PC-9 (cell line): ENCODE measurements around the gene MBD2. TPM values are rescaled to one million over a fixed set of nuclear protein-coding genes. Genes with fewer than 3 reads are reported as not detected.

Experiments used
- BruUV-seq: library from RNA; stranded (reverse); fragments of 400-500 nt; replicated peaks from 2 replicates; lab custom pipeline; 2021; lab: Mats Ljungman, UMichigan
- CTCF ChIA-PET: fragments of 300-600 bp; sonication (Branson Sonifier 250); formaldehyde crosslinking; loops from one replicate; lab custom pipeline; 2022; ENCODE audit warnings: antibody characterized with exemption; lab: Charles Lee
- POLR2A ChIA-PET: fragments of 300-600 bp; sonication (Branson Sonifier 250); formaldehyde crosslinking; loops from one replicate; lab custom pipeline; 2022; ENCODE audit warnings: antibody characterized with exemption; ENCODE audit not compliant: unreplicated experiment; lab: Charles Lee
- DNase-seq, 2 experiments: peaks; one replicate each; pipeline versions ENCODE4 v3.0.0 to v3.0.0-alpha.2; 2015 to 2022; ENCODE audit warnings: mixed read lengths in 1 of 2
- H2AFZ ChIP-seq: fragments of 200-600 bp; sonication (generic); 2 replicates; pipeline ENCODE4 v1.8.1; 2017; ENCODE audit warnings: antibody characterized with exemption
- H3F3A ChIP-seq: fragments of 200-600 bp; sonication (generic); 2 replicates; pipeline ENCODE4 v1.8.1; 2017; ENCODE audit warnings: antibody characterized with exemption, mild to moderate bottlenecking, low read depth; ENCODE audit not compliant: insufficient read depth
- H3K27ac ChIP-seq: fragments of 200-600 bp; sonication (generic); 2 replicates; pipeline ENCODE4 v1.6.1; 2016; ENCODE audit warnings: mixed run types
- H3K27me3 ChIP-seq: fragments of 200-600 bp; sonication (generic); 2 replicates; pipeline ENCODE4 v1.6.1; 2016; ENCODE audit warnings: low read depth, mixed run types; ENCODE audit not compliant: insufficient read depth
- H3K36me3 ChIP-seq: fragments of 200-600 bp; sonication (generic); 2 replicates; pipeline ENCODE4 v1.6.1; 2016; ENCODE audit warnings: low read depth, mixed run types
- H3K4me1 ChIP-seq: fragments of 200-600 bp; sonication (generic); replicated peaks from 2 replicates; pipeline ENCODE4 v1.6.1; 2016; ENCODE audit warnings: mixed run types; ENCODE audit not compliant: insufficient read depth
- H3K4me2 ChIP-seq: fragments of 200-600 bp; sonication (generic); 2 replicates; pipeline ENCODE4 v1.6.1; 2017; ENCODE audit warnings: mixed run types
- H3K4me3 ChIP-seq: fragments of 200-600 bp; sonication (generic); 2 replicates; pipeline ENCODE4 v1.6.1; 2016; ENCODE audit warnings: mixed run types
- H3K79me2 ChIP-seq: fragments of 200-600 bp; sonication (generic); 2 replicates; pipeline ENCODE4 v1.6.1; 2017; ENCODE audit warnings: low read depth, mixed run types
- H3K9me2 ChIP-seq: fragments of 200-600 bp; sonication (generic); 2 replicates; pipeline ENCODE4 v1.8.1; 2017; ENCODE audit warnings: mild to moderate bottlenecking; ENCODE audit not compliant: insufficient read depth
- H3K9me3 ChIP-seq: fragments of 200-600 bp; sonication (generic); 2 replicates; pipeline ENCODE4 v1.8.1; 2016; ENCODE audit warnings: low read depth; ENCODE audit not compliant: insufficient read depth
- H4K20me1 ChIP-seq: fragments of 200-600 bp; sonication (generic); 2 replicates; pipeline ENCODE4 v1.8.1; 2017; ENCODE audit not compliant: insufficient read depth
- EZH2 ChIP-seq: fragments of 200-600 bp; sonication (generic); IDR thresholded peaks from 2 replicates; pipeline ENCODE4 v1.8.0; 2017; ENCODE audit warnings: antibody characterized with exemption, low read depth
- intact Hi-C: fragments of 100-400 bp; cut with micrococcal nuclease; formaldehyde crosslinking; loops from one replicate; pipeline ENCODE4 v1.10.0; 2022; ENCODE audit not compliant: unreplicated experiment
- total RNA-seq: library from RNA; stranded (reverse); gene quantifications from 2 replicates; pipeline ENCODE4 v1.2.3, GENCODE V29; 2021
- TF ChIP-seq, protein P1 (sequence below): fragments of 200-600 bp; sonication (generic); conservative IDR thresholded peaks from 2 replicates; pipeline ENCODE4 v1.6.1; 2017; ENCODE audit warnings: mixed run types, antibody characterized with exemption, mild to moderate bottlenecking, moderate library complexity

The MBD2 gene
- total RNA-seq, 1 experiment from 2014 or later = 72.0 TPM

DNA sequence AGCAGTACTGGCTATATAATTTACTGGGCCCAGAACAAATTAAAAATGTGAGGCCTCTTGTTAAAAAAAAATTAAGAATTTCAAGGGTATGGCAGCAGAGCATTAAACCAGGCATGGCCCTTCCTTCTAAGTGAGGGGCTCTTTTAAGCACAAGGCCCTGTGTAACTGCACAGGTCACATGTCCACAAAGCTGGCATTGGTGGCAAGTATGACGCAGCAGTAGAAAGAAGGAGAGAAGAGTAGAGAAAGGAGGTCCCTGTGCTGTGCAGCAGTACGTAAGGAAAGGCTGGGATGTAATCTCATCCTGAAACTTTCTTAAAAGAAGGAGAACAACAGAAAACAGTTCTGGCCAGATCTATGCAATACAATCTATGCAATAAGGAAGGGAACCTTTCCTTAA lies 51.2 kb downstream of the MBD2 start:
- no peaks in the 10 kb centered on the region for H3K9me3 ChIP-seq
- ChIA-PET POLR2A (no interaction called here), CTCF (no interaction called here)
- no peaks in the 10 kb centered on the region for H3K27me3 ChIP-seq
- DNase-seq = no peak
- 0 out of 2 replicates have a peak, but pooled peaks cover 7% of the 10 kb centered on the region for H4K20me1 ChIP-seq
- 0 out of 2 replicates have a peak, but pooled peaks cover 3% of the 10 kb centered on the region for H3F3A ChIP-seq
- H3K9me2 ChIP-seq = no peaks in the 10 kb centered on the region
- no peak overlapping the region; the same call in 1 of the 2 replicates for H3K27ac ChIP-seq
- H3K36me3 ChIP-seq = peaks cover 18% of the 10 kb centered on the region; the same call in 1 of the 2 replicates
- H3K4me1 ChIP-seq = no peaks in the 10 kb centered on the region
- intact Hi-C loops = no loop called here
- TF ChIP-seq, protein P1, sequence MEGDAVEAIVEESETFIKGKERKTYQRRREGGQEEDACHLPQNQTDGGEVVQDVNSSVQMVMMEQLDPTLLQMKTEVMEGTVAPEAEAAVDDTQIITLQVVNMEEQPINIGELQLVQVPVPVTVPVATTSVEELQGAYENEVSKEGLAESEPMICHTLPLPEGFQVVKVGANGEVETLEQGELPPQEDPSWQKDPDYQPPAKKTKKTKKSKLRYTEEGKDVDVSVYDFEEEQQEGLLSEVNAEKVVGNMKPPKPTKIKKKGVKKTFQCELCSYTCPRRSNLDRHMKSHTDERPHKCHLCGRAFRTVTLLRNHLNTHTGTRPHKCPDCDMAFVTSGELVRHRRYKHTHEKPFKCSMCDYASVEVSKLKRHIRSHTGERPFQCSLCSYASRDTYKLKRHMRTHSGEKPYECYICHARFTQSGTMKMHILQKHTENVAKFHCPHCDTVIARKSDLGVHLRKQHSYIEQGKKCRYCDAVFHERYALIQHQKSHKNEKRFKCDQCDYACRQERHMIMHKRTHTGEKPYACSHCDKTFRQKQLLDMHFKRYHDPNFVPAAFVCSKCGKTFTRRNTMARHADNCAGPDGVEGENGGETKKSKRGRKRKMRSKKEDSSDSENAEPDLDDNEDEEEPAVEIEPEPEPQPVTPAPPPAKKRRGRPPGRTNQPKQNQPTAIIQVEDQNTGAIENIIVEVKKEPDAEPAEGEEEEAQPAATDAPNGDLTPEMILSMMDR = no peak
- no peak for TF ChIP-seq EZH2
- no peak overlapping the region for H3K4me2 ChIP-seq
- no peak overlapping the region for H3K4me3 ChIP-seq
- no TSS peak for BruUV-seq
- H3K79me2 ChIP-seq = peaks cover 27% of the 10 kb centered on the region; the same call in 1 of the 2 replicates
- H2AFZ ChIP-seq = no peak overlapping the region

DNA sequence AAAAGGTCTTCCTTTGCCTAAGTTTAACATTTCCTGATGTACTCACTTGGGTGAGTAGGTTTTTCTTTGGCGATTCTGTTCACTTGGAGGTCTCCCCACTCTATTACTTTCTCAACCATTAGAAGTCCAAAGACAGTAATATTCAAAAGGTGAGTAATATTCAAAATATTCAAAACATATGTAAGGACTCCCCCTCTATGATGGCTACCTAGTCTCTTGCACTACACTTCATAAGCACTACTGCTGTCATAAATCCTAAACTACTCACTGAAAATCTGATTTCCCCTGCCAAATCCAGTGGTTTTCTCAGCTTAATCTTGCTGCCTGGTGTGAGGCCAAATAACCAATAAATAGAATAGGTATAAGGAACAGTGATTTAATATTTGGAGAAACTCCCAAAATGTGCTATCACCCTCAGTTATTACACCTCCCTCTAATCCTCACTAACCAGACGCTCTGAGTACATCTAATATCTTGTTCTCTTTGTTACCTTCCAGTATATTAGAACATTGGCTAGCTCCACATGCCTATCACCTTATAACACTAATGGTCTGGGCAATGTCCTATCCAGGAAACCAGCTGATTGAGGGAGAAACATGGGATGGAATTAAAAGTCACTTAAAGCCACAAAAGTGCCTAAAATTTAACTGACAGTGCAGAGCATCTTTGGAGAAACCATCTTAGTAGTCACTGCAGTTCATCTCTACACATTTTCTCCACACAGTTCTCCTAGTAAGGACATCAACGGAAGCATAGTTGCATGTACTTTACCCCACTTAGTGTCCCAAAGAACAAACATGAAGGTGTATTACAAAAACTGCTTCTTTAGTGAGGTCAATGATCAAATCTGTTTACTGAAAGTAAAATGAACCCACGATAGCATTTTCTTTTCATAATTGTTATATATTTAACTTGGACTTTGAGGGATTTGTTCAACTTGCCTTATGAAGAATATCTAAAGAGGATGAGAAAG lies 54.8 kb downstream of the MBD2 start:
- Histone ChIP-seq H3K9me2 (no peaks in the 10 kb centered on the region), H3K36me3 (peaks cover 19% of the 10 kb centered on the region; the same call in 1 of the 2 replicates), H3K9me3 (no peaks in the 10 kb centered on the region), H2AFZ (no peak overlapping the region), H3K4me2 (no peak overlapping the region), H3K79me2 (peaks cover 8% of the 10 kb centered on the region; the same call in 1 of the 2 replicates), H3K27me3 (no peaks in the 10 kb centered on the region), H3F3A (peaks cover under 1% of the 10 kb centered on the region; the same call in 1 of the 2 replicates), H3K4me1 (no peaks in the 10 kb centered on the region), H4K20me1 (0 out of 2 replicates have a peak, but pooled peaks cover 7% of the 10 kb centered on the region), H3K4me3 (no peak overlapping the region), H3K27ac (no peak overlapping the region)
- DNase-seq = no peak
- BruUV-seq = no TSS peak
- ChIA-PET CTCF (no interaction called here), POLR2A (no interaction called here)
- intact Hi-C loops = no loop called here
- TF ChIP-seq, protein P1 = no peak
- TF ChIP-seq EZH2 = no peak

DNA sequence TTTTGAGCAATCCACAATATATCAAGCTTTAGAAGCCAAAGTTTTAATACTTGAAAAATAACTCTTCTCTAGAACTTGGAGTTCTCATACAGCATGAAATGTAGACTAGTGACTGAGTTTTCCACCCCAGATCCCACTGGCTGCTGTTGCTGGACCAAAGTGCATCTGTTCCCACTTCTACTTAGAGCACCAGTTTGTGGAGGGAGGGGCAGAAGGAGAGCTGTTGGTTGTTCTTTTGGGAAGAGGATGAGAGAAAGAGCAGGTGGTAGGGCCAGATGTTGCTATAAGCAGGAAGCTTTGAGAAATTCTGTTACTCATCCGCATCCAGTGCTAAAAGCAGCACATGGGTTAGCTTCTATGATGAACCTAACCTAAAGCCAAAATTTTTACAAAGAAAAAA lies 59.0 kb downstream of the MBD2 start:
- no peaks in the 10 kb centered on the region for H3K27me3 ChIP-seq
- TF ChIP-seq, protein P1 = no peak
- no peak for TF ChIP-seq EZH2
- H3K9me3 ChIP-seq = no peaks in the 10 kb centered on the region
- intact Hi-C loops = no loop called here
- H3K79me2 ChIP-seq = peaks cover 5% of the 10 kb centered on the region; the same call in 1 of the 2 replicates
- no peak for DNase-seq
- peaks cover 25% of the 10 kb centered on the region; the same call in 1 of the 2 replicates for H3K36me3 ChIP-seq
- CTCF ChIA-PET = no interaction called here
- H4K20me1 ChIP-seq = no peaks in the 10 kb centered on the region
- H3K27ac ChIP-seq = no peak overlapping the region
- H3K4me3 ChIP-seq = no peak overlapping the region
- no peak overlapping the region for H3K4me2 ChIP-seq
- POLR2A ChIA-PET = no interaction called here
- no TSS peak for BruUV-seq
- peaks cover 6% of the 10 kb centered on the region for H3F3A ChIP-seq
- H3K4me1 ChIP-seq = no peaks in the 10 kb centered on the region
- no peaks in the 10 kb centered on the region for H3K9me2 ChIP-seq
- H2AFZ ChIP-seq = no peak overlapping the region
